B cell (primary cell): ENCODE measurements around the gene RASGEF1C. TPM values are rescaled to one million over a fixed set of nuclear protein-coding genes. Genes with fewer than 3 reads are reported as not detected.

Experiments
- ATAC-seq: fragments of 200-7000 bp; cut with Tn5 transposase; one replicate; pipeline ENCODE4 v1.10.0; 2021; ENCODE audit warnings: low read depth, mild to moderate bottlenecking, moderate number of reproducible peaks, moderate library complexity
- CTCF ChIA-PET: fragments of 350-600 bp; sonication (Branson Sonifier 250); formaldehyde crosslinking; loops from one replicate; lab custom pipeline; 2021; ENCODE audit warnings: antibody characterized with exemption, inconsistent platforms; lab: Charles Lee
- POLR2A ChIA-PET: fragments of 350-600 bp; sonication (Branson Sonifier 250); formaldehyde crosslinking; loops from one replicate; lab custom pipeline; 2021; ENCODE audit warnings: antibody characterized with exemption; lab: Charles Lee
- DNase-seq: peaks from one replicate; pipeline ENCODE4 v3.0.0; 2013
- H2AFZ ChIP-seq: 2 replicates; pipeline ENCODE4 v1.6.1; 2012; ENCODE audit warnings: mild to moderate bottlenecking, low read depth, low read length; ENCODE audit not compliant: insufficient read depth, poor library complexity, severe bottlenecking
- H3K27ac ChIP-seq, 2 donors: 1 replicate in 1 of 2; 2 replicates in 1 of 2; pipeline ENCODE4 v1.5.1; 2012 to 2013; ENCODE audit warnings: low read length in 2 of 2, mild to moderate bottlenecking in 2 of 2, moderate library complexity in 1 of 2
- H3K27me3 ChIP-seq, 4 experiments: fragments of 200-600 bp in 1 of 4; sonication (generic) in 1 of 4; replicated peaks in 1 of 4; 1 replicate in 2 of 4; 2 replicates in 2 of 4; pipeline versions ENCODE4 v1.6.1 to v1.7.0; 2013 to 2016; ENCODE audit warnings: low read length in 3 of 4, mild to moderate bottlenecking in 2 of 4, mixed read lengths in 1 of 4, moderate library complexity in 1 of 4; ENCODE audit not compliant: insufficient read depth in 4 of 4, control insufficient read depth in 3 of 4; ENCODE audit errors: control extremely low read depth in 1 of 4
- H3K36me3 ChIP-seq, 2 experiments: replicated peaks in 1 of 2; 1 replicate in 1 of 2; 2 replicates in 1 of 2; pipeline versions ENCODE4 v1.6.1 to v1.7.1; 2013; ENCODE audit warnings: low read length in 1 of 2; ENCODE audit not compliant: insufficient read depth in 2 of 2, control insufficient read depth in 1 of 2; ENCODE audit errors: control extremely low read depth in 1 of 2, extremely low read depth in 1 of 2
- H3K4me1 ChIP-seq, 2 donors: fragments of 200-600 bp in 1 of 2; sonication (generic) in 1 of 2; 1 replicate in 1 of 2; 2 replicates in 1 of 2; pipeline versions ENCODE4 v1.5.1 to v1.6.1; 2013 to 2017; ENCODE audit warnings: low read length in 2 of 2; ENCODE audit not compliant: control insufficient read depth in 2 of 2, insufficient read depth in 2 of 2
- H3K4me2 ChIP-seq: replicated peaks from 2 replicates; pipeline ENCODE3; 2012; ENCODE audit warnings: mild to moderate bottlenecking, low read depth, low read length; ENCODE audit not compliant: poor library complexity, severe bottlenecking
- H3K4me3 ChIP-seq, 5 experiments: fragments of 200-600 bp in 1 of 5; sonication (generic) in 1 of 5; 1 replicate in 3 of 5; 2 replicates in 2 of 5; pipeline versions ENCODE4 v1.5.1 to v1.7.0; 2011 to 2016; ENCODE audit warnings: low read length in 4 of 5, mild to moderate bottlenecking in 4 of 5, low read depth in 2 of 5, control low read depth in 1 of 5, moderate library complexity in 1 of 5; ENCODE audit not compliant: insufficient read depth in 1 of 5; ENCODE audit errors: control extremely low read depth in 1 of 5, extremely low read depth in 1 of 5
- H3K79me2 ChIP-seq: fragments of 200-600 bp; sonication (generic); one replicate; pipeline ENCODE4 v1.6.0; 2016; ENCODE audit warnings: low read length; ENCODE audit not compliant: control insufficient read depth, insufficient read depth
- H3K9ac ChIP-seq: fragments of 200-600 bp; sonication (generic); 2 replicates; pipeline ENCODE4 v1.6.1; 2017; ENCODE audit warnings: mild to moderate bottlenecking, low read length, moderate library complexity
- H3K9me3 ChIP-seq, 3 donors: one replicate each; pipeline versions ENCODE4 v1.6.1 to v1.7.1; 2013; ENCODE audit warnings: low read length in 2 of 3; ENCODE audit not compliant: control insufficient read depth in 2 of 3, insufficient read depth in 1 of 3; ENCODE audit errors: control extremely low read depth in 1 of 3
- H4K20me1 ChIP-seq: 2 replicates; pipeline ENCODE4 v1.6.0; 2012; ENCODE audit warnings: mild to moderate bottlenecking, low read length; ENCODE audit not compliant: insufficient read depth, control insufficient read depth, poor library complexity, severe bottlenecking
- H3K27ac Mint-ChIP-seq: one replicate; pipeline ENCODE4 v1.8.0; 2021; ENCODE audit warnings: mixed read lengths
- H3K27me3 Mint-ChIP-seq: one replicate; pipeline ENCODE4 v1.8.0; 2021; ENCODE audit warnings: mixed read lengths
- H3K4me1 Mint-ChIP-seq: one replicate; pipeline ENCODE4 v1.8.0; 2021; ENCODE audit warnings: mixed read lengths
- H3K4me3 Mint-ChIP-seq: one replicate; pipeline ENCODE4 v1.8.0; 2021; ENCODE audit warnings: mixed read lengths
- H3K9me3 Mint-ChIP-seq: one replicate; pipeline ENCODE4 v1.8.0; 2022; ENCODE audit warnings: mixed read lengths; ENCODE audit not compliant: insufficient read depth
- EZH2 ChIP-seq: IDR thresholded peaks from 2 replicates; pipeline ENCODE4 v1.6.1; 2012; ENCODE audit warnings: borderline replicate concordance, low read depth, mild to moderate bottlenecking, moderate library complexity, low read length; ENCODE audit not compliant: insufficient read depth, poor library complexity, severe bottlenecking
- WGBS: methylation state at CpG from one replicate; pipeline ENCODE4 v1.1.5; 2013; ENCODE audit warnings: missing lambda C conversion rate; ENCODE audit not compliant: insufficient coverage; 5-methylcytosine and 5-hydroxymethylcytosine counted together
- intact Hi-C: fragments of 100-400 bp; cut with micrococcal nuclease; formaldehyde crosslinking; loops from one replicate; pipeline ENCODE4 v1.10.0; 2022
- polyA plus RNA-seq: library from polyadenylated mRNA; depleted of rRNA; stranded (reverse); fragments of >200 nt; gene quantifications from 2 replicates; pipeline ENCODE4 v1.2.3, GENCODE V29; 2012
- total RNA-seq, 2 donors: library from RNA; stranded (reverse); fragments of 120-200 nt in 1 of 2; gene quantifications; 1 replicate in 1 of 2; 2 replicates in 1 of 2; pipeline versions ENCODE4 v1.2.3 to v1.2.4, GENCODE V29; 2013 to 2022
- TF ChIP-seq, protein P1 (sequence below): fragments of 200-600 bp; IDR thresholded peaks from one replicate; pipeline ENCODE4 v1.8.0; 2022; ENCODE audit warnings: antibody characterized with exemption, mild to moderate bottlenecking

The RASGEF1C gene
- total and polyA plus RNA-seq, 2 donors (not counting 1 experiment from before 2014, with no cell fraction given) = not detected

GRCh38 chr5:180107005-180107404 is 102.0 kb downstream of the RASGEF1C start:
- no peaks in the 10 kb centered on the region for H3K79me2 ChIP-seq
- no peak for DNase-seq
- H3K36me3 ChIP-seq = no peaks in the 10 kb centered on the region
- H3K9me3 ChIP-seq = peaks cover 0 to 16% (median 13%) of the 10 kb centered on the region in 3 donors
- H3K4me2 ChIP-seq = no peak overlapping the region
- no peak overlapping the region for H3K4me3 Mint-ChIP-seq
- no CpG with 5 or more reads among the region's 1 CpG for WGBS
- H3K9me3 Mint-ChIP-seq = peaks cover 10% of the 10 kb centered on the region
- H3K4me3 ChIP-seq = no peak overlapping the region
- H3K27me3 ChIP-seq = no peaks in the 10 kb centered on the region
- ATAC-seq = no peak
- H4K20me1 ChIP-seq = no peaks in the 10 kb centered on the region
- intact Hi-C loops = no loop called here
- POLR2A ChIA-PET = no interaction called here
- no peak overlapping the region for H2AFZ ChIP-seq
- no peaks in the 10 kb centered on the region for H3K4me1 Mint-ChIP-seq
- H3K27ac Mint-ChIP-seq = no peak overlapping the region
- CTCF ChIA-PET = no interaction called here
- no peak overlapping the region for H3K9ac ChIP-seq
- no peak for TF ChIP-seq EZH2
- TF ChIP-seq, protein P1, sequence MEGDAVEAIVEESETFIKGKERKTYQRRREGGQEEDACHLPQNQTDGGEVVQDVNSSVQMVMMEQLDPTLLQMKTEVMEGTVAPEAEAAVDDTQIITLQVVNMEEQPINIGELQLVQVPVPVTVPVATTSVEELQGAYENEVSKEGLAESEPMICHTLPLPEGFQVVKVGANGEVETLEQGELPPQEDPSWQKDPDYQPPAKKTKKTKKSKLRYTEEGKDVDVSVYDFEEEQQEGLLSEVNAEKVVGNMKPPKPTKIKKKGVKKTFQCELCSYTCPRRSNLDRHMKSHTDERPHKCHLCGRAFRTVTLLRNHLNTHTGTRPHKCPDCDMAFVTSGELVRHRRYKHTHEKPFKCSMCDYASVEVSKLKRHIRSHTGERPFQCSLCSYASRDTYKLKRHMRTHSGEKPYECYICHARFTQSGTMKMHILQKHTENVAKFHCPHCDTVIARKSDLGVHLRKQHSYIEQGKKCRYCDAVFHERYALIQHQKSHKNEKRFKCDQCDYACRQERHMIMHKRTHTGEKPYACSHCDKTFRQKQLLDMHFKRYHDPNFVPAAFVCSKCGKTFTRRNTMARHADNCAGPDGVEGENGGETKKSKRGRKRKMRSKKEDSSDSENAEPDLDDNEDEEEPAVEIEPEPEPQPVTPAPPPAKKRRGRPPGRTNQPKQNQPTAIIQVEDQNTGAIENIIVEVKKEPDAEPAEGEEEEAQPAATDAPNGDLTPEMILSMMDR = no peak
- H3K27me3 Mint-ChIP-seq = peaks cover 8% of the 10 kb centered on the region
- no peak overlapping the region for H3K27ac ChIP-seq
- H3K4me1 ChIP-seq = no peaks in the 10 kb centered on the region

DNA sequence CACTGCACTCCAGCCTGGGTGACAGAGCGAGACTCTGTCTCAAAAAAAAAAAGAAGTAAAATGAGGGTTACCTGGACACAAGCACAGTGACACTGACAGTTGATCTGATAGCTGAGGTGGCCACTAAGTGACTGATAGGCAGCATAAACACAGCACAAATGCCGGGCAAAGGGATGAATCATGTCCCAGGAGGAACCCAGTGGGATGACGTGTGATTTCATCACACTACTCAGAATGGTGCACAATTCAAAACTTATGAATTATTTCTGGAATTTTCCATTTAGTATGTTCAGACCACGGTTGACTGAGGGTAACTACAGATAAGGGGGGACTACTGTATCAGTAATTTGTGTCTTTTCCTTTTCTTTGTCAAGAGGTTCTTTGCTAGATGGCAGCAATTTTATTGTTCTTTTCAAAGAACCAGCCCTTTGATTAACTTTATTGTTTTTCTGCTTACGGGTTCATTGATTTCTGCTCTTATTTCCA is 103.1 kb downstream of the RASGEF1C start:
- ATAC-seq = no peak
- Histone ChIP-seq H3K27ac (no peak overlapping the region), H2AFZ (no peak overlapping the region), H4K20me1 (no peaks in the 10 kb centered on the region), H3K4me2 (no peak overlapping the region), H3K36me3 (no peaks in the 10 kb centered on the region), H3K9ac (no peak overlapping the region), H3K9me3 (peaks cover 0 to 16% (median 13%) of the 10 kb centered on the region in 3 donors), H3K79me2 (no peaks in the 10 kb centered on the region), H3K27me3 (no peaks in the 10 kb centered on the region), H3K4me1 (no peaks in the 10 kb centered on the region), H3K4me3 (no peak overlapping the region)
- ChIA-PET POLR2A (no interaction called here), CTCF (no interaction called here)
- Mint-ChIP-seq H3K27me3 (peaks cover 8% of the 10 kb centered on the region), H3K4me1 (no peaks in the 10 kb centered on the region), H3K4me3 (no peak overlapping the region), H3K9me3 (peaks cover 10% of the 10 kb centered on the region), H3K27ac (no peak overlapping the region)
- TF ChIP-seq, protein P1 = no peak
- TF ChIP-seq EZH2 = no peak
- intact Hi-C loops = no loop called here
- no peak for DNase-seq
- WGBS = 86% methylated on average over 2 of the region's 5 CpGs
